Measurements from ENCODE around the gene CCDC8.
"Not testable (repeated sequence)": the region's sequence is repeated elsewhere in the genome, so short reads cannot be mapped to it uniquely, and the experiment has no call there.

The CCDC8 gene

GRCh38 chr19:46381346-46381745, 32.0 kb downstream of the CCDC8 start:
- DNase-seq, result no peak

- no peak for DNase-seq
Measured at GRCh38 chr19:46380690-46381089, 32.7 kb downstream of the CCDC8 start.

GRCh38 chr19:46378268-46378667, 35.1 kb downstream of the CCDC8 start:
- peak in 1 of 3 experiments; percentile 59 for DNase-seq

GRCh38 chr19:46376241-46377153, 36.9 kb downstream of the CCDC8 start:
- DNase-seq, result no peak

GRCh38 chr19:46375476-46376067, 37.8 kb downstream of the CCDC8 start:
- DNase-seq, result not testable (repeated sequence)

- DNase-seq, result no peak
Measured at GRCh38 chr19:46374536-46375475, 38.6 kb downstream of the CCDC8 start.

- peak; percentile 32 to 98 (median 96) for DNase-seq
Measured at GRCh38 chr19:46373491-46374359, 39.6 kb downstream of the CCDC8 start.

GRCh38 chr19:46372901-46373490, 40.4 kb downstream of the CCDC8 start:
- DNase-seq, result peak in 2 of 3 experiments; percentile 63 to 65

- no peak for DNase-seq
Measured at GRCh38 chr19:46371371-46371901, 41.9 kb downstream of the CCDC8 start.

GRCh38 chr19:46369817-46370216, 43.5 kb downstream of the CCDC8 start:
- no peak for DNase-seq

GRCh38 chr19:46368116-46368515, 45.2 kb downstream of the CCDC8 start:
- peak in 1 of 3 experiments; percentile 69 for DNase-seq

GRCh38 chr19:46367426-46367825, 45.9 kb downstream of the CCDC8 start:
- peak in 1 of 3 experiments; percentile 29 for DNase-seq

GRCh38 chr19:46366620-46367292, 46.6 kb downstream of the CCDC8 start:
- no peak for DNase-seq

- no peak for DNase-seq
Measured at GRCh38 chr19:46365561-46365960, 47.8 kb downstream of the CCDC8 start.

- DNase-seq, result no peak
Measured at GRCh38 chr19:46364359-46364758, 49.0 kb downstream of the CCDC8 start.

- no peak for DNase-seq
Measured at GRCh38 chr19:46361915-46362314, 51.4 kb downstream of the CCDC8 start.

Data from NCI-H1417 (cell line).